Stimulated activated CD8-positive, alpha-beta memory T cell treated with anti-CD3 and anti-CD28 coated beads, Interleukin-4, amount 100 ng/mL, for 48 hours (primary cell): Measurements from ENCODE around the gene ETV5.
"Not testable (repeated sequence)": the region's sequence is repeated elsewhere in the genome, so short reads cannot be mapped to it uniquely, and the experiment has no call there.

ENCODE experiments used
- DNase-seq: peaks from one replicate; pipeline ENCODE4 v3.0.0-alpha.2; 2020

The ETV5 gene

DNA sequence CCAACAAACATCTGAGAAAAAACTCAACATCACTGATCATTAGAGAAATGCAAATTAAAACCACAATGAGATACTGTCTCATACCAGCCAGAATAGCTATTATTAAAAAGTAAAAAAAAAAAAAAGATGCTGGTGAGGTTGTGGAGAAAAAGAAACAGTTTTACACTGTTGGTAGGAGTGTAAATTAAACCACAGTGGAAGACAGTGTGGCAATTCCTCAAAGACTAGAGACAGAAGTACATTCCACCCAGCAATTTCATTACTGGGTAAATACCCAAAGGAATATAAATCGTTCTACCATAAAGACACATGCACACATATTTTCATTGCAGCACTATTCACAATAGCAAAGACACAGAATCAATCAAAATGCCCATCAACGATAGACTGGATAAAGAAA is 89.6 kb downstream of the ETV5 start:
- DNase-seq, result not testable (repeated sequence)

DNA sequence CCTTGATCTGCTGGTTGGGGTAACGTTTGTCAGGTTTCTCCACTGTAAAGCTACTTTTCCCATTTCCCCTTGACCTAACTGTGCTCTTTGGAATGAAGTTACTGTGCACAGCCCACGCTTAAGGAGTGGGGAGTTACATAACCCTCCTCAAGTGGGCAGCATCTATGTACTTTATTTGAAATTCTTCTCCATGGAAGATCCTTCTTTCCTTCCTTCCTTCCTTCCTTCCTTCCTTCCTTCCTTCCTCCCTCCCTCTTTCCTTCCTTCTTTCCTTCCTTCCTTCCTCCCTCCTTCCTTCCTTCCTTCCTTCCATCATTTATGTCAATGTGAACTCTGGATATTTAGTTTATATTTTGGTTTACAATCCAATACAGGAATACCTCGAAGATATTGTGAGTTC is 94.0 kb downstream of the ETV5 start:
- DNase-seq, result no peak

DNA sequence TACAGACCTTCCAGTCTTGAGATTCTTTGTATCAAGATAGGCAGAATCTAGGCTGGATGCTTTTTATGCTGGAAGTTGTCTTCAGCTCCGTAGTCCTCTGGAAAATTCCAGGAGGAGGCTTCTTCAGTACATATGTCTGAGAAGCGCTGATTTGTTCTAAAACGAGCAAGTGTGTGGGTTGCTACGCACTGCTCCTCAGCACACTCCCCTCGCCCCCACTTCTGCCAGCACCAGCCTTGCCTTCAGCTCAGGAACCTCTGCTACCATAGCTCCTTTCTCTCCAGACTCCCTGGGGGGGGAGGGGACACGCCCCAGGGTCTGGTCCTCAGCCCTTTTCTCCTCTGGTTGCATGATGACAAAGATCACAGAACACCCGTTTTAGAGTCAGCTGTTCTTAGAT is 95.6 kb downstream of the ETV5 start:
- no peak for DNase-seq

DNA sequence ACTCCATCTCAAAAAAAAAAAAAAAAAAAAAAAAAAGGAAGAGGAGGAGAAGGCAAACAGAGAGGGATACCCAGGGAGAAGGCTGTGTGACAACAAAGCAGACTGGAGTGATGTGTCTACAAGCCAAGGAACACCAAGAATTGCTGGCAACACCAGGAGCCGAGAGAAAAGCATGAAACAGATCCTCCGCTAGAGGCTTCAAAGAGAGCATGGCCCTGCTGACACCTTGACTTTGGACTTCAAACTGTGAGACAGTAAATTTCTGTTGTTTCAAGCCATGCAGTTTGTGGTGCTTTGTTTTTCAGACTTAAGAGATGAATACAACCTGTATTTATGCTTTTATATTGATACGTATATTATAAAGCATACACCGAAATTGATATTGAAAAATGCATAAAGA is 96.8 kb downstream of the ETV5 start:
- no peak for DNase-seq

DNA sequence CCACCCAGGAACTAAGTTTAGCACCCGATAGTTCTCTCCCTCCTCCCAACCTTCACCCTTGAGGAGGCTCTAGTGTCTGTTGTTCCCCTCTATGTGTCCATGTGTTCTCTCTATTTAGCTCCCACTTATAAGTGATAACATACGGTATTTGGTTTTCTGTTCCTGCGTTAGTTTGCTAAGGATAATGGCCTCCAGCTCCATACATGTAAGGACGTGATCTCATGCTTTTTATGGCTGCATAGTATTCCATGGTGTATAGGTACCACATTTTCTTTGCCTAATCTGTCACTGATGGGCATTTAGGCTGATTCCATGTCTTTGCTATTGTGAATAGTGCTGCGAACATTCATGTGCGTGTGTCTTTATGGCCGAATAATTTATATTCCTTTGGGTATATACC is 104.2 kb downstream of the ETV5 start:
- DNase-seq, result no peak

DNA sequence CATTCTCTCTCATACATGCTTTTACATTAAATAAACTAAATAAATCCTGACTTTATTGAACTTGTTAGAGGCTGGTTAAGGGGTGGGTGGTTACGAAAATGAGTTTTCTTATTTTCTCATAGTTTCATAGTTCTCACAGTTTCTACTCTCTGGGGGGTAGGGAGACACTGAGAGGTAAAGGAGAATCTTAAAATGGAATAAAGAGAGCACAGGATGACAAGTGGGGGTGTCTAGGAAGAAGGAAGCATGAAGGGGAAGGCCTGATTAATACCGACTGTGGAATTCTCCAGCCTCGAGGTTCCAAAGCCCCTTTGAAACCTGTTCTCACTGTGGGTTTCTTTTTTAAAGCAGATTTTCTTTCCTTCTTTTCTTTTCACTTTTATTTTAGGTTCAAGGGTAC is 104.7 kb downstream of the ETV5 start:
- DNase-seq, result no peak

DNA sequence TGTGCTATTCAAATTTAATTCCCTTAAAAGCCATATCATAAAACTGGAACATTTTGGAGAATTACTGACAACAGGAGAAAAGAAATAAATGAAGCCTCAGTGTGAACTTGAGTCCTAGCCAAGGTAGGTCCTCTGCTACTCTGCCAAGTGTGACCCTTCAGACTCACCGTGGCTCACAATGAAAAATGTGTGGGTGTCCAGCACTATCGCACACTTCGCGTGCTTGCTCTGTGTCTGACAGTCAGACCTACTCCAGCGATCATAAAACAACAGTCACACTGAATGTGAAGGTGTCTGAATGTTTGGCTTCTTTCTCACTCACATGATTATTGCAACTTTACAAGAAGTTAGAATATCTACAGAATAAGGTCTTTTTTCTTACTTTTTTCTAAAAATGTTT is 105.3 kb downstream of the ETV5 start:
- DNase-seq, result no peak

DNA sequence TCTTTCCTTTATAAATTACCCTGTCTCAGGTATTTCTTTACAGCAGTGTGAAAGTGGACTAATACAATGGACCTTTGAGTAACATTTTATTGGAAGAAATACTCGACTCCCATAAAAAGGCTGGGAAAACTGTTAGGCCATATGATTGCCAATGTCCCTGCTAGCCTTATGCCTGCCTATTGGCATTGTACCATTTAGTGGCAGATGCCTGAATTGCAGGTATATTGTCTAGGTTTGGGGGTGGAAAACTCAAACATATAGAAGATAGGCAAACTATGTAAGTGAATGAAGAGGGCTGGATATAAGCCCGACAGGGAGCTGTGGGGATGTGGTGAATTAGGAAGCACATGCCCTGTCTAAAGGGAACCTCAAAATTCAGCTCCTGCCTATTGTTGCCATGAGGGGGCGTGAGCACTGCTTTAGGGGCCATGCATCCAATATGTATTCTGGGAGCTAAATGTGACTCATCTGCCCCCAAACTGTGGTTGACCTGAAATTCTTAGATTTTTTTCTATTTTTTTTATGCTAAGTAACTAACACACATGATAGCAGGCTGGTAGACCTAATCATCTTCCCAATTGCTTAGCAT is 105.9 kb downstream of the ETV5 start:
- no peak for DNase-seq

DNA sequence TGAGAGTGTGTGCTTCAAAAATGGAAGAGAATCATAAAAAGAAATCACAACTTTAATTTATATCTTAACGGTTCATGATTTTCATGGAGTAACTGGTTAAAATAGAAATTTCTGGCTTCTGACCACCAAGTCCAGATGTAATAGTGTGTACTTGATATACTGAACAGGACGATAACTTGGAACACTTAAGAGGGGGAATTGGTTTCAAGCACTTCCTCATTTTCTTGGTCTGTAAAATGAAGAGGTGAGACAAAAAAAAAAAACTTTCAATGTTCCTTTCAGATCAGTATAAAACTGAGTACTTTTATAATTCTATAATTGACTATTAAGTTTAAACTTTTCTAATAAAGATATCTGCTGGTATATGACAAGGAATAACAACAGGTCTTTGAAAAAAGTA is 107.0 kb downstream of the ETV5 start:
- DNase-seq, result no peak

DNA sequence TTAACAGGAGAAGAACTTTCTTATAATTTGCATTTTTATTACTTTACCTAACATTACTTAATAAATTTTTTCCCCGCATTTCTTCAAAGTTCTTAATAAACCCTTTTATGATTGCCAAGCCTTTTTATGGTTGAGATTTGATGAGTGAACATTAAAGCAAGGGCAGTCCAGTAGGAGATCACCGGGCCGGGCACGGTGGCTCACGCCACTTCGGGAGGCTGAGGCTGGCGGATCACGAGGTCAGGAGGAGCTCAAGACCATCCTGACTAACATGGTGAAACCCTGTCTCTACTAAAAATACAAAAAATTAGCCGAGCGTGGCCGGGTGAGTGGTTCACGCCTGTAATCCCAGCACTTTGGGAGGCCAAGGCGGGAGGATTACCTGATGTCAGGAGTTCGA is 109.7 kb downstream of the ETV5 start:
- no peak for DNase-seq

DNA sequence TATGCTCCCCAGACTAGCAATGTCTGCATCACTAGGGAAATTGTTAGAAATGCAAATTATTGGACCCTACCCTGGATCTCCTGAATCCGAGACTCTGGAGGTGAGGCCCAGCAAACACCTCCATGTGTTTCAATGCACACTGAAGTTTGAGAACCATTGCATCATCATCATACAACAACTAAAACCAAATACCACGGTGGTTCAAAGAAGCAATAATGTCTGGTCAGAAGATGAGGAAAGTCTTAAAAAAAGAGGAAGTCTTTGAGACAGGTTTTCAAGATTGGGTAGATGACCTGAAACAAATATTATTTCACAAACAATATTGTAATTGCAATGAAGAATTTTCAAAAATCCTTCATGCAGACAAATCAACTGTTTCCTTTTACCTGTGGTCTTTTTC is 110.8 kb downstream of the ETV5 start:
- no peak for DNase-seq

DNA sequence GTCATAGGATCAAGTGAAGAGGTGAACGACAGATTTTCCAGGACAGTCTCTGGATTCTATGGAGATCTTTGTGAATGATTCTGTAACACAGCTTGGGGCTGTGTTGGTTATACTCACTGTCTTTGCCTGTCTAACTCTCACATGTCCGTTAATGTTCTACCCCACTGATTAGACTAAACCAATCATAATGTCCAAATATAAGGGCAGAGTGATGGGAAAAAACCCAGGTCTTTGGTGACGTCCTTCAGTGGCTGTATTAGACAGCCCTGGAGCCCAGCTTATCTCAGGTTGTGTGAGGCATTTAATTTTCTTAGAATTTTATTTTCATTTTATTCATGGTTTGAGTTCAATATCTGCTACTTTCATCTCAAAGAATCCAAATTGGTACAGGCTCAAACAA is 111.8 kb downstream of the ETV5 start:
- no peak for DNase-seq
